SKM-1 treated with dmso at 0.1 percent for 144 hours (cell line): ENCODE data around the gene ARHGAP32.
"Not testable (repeated sequence)": the region's sequence is repeated elsewhere in the genome, so short reads cannot be mapped to it uniquely, and the experiment has no call there.

ENCODE experiments used
- DNase-seq: peaks from one replicate; lab custom pipeline; 2025; ENCODE audit not compliant: unreplicated experiment; lab: John Stamatoyannopoulos, UW

Gene ARHGAP32

GRCh38 chr11:128937480-128937879, 254.6 kb downstream of the ARHGAP32 start:
- DNase-seq = no peak

DNA sequence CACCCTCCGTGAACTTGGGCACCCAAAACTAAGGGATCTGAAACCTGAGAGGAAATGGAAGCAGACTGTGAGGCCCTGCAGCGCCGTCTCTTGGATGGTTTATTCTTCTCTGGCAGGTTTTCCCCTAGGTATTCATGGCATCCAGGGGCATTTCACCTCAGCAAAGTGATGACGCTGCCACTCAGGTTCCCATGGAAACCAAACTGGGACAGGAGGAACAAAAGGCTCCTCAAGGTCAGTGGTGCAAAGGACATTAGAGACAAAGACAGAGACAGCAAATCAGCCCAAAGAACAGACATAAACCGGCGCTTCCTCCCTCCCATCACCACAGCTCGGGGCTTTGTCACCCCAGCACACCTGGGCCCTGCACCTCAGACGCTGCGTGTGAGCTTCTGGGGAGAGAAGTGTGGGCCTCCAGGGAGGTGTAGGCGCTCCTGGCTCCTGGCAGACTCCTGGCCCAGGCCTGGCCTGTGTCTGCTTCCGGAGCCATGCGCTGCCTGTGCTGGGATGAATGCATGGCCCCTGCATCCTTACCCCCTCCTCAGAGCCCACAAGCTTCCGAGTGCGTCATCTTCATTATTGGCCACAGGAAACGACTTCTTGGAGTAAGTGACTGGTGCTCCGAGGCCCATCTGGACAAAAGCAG, 255.4 kb downstream of the ARHGAP32 start:
- DNase-seq = no peak

GRCh38 chr11:128934926-128935325, 257.2 kb downstream of the ARHGAP32 start:
- DNase-seq = no peak

DNA sequence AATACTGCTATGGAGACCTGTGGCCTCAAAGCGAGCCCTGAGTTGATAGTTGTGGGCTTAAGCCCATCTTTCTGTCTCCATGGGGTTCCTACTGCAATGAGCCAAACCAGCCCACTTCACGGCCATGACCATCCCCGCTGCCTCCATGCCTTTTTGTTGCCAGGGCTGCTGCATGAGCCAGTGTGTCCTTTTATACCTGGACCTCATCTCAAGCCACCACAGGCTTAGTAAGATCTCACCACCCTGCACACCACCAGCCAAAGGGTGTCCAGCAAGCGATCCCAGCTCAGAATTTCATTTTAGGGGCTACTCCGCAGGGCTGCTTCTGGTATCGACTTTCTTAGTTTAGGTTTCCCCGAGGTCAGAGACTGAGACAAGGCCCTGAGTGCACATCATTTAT, 257.8 kb downstream of the ARHGAP32 start:
- no peak for DNase-seq

DNA sequence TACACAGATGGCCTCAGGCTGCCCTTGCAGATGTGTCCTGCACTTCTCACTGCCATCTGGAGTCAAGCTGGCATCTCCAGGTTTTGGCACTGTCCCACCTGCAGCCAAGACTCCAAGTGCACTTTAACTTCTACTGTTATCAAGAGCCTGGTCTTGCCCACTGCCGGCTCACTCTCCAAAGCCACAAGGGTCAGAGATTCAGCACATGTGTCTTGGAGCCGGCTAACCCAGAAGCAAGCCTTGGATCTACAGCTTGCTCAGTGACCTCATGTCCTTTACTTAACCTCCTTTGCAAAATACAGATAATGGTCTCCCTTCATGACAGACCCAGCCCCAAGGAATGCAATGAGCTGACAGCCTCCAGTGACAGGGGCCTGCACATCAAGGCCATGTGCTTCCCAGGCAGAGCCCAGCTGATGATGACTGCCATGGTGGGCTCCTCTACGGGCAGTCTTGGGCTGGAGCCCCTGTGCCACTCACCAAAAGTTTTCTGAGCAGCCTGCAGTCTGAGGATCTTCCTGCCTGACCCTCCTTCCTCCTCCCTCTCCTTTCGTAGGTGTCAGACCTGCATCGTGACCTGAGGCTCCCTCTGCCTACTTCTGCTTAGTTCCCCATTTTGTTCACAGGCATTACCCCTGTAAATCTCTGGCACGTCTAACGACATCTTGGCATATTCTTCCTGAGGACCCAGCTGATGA, 258.5 kb downstream of the ARHGAP32 start:
- DNase-seq = no peak

DNA sequence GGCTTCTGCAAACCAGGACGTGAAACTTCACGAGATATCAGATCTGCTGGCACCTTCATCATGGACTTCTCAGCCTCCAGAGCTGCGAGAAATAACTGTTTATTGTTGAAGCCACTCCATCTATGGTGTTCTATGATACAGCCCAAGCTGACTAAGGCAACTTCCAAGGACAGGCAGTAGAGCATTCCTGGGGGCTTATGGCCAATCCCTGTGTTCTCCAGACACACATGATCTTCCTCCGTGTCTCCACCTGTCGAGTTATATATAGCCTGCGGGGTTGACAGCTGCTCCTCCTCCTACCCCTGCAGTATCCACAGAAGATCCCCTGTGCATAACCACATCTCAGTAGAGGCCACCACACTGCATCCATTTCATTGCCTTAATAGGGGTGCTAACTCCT, 260.5 kb downstream of the ARHGAP32 start:
- DNase-seq = no peak

DNA sequence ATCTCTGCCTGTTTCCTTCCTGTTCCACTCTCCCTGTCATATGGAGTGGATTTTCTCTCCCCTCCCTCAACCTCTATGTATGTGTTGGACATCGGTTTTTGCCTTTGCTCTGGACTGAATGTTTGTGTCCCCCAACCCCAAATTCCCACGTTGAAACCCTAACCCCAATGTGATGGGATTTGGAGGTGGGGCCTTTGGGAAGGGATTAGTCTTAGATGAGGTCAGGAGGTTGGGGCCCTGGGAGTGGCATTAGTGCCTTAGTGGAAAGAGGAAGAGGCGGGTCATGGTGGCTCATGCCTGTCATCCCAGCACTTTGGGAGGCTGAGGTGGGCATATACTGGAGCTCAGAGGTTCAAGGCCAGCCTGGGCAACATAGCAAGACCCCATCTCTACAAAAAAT, 261.1 kb downstream of the ARHGAP32 start:
- DNase-seq = no peak

DNA sequence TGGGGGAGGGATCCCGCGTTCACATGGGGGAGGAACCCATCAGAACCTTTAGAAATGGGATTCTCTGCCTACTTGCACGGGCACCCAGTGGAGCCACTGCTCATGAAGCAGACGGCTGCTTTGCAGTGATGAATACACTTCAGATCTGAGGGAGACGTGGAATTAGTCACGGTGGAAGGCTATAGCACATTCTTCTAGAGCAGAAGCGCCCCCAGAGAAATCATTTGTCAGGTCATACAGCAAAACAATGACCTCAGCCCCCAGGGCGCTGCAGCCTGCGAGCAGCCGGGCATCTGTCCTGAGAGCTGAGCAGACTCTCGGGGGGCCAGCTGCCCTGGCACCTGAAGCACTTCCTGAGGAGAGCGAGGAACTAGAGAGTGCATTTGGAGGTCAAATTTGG, 262.1 kb downstream of the ARHGAP32 start:
- DNase-seq = no peak

DNA sequence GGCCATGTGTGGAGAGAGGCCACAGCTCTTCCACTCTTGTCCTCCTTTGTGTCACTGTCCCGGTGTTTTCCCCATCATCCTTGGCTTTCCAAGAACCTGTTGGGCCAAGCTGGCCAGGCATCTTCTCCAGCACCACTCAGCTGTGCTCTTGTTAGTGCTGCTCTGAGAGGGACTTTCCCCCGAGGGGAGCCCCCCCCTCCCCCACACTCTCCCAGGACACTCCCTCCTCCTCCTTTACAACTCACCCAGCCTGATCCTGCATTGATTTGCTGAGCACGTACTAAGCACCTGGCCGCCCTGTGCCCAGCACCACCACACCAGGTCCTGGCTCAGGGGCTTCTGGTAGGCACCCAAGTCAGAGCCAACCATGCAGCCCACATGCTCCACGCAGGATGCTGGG, 262.7 kb downstream of the ARHGAP32 start:
- no peak for DNase-seq

GRCh38 chr11:128928400-128928799, 263.7 kb downstream of the ARHGAP32 start:
- no peak for DNase-seq

GRCh38 chr11:128927683-128928336, 264.3 kb downstream of the ARHGAP32 start:
- DNase-seq = no peak

GRCh38 chr11:128927108-128927461, 265.0 kb downstream of the ARHGAP32 start:
- no peak for DNase-seq

DNA sequence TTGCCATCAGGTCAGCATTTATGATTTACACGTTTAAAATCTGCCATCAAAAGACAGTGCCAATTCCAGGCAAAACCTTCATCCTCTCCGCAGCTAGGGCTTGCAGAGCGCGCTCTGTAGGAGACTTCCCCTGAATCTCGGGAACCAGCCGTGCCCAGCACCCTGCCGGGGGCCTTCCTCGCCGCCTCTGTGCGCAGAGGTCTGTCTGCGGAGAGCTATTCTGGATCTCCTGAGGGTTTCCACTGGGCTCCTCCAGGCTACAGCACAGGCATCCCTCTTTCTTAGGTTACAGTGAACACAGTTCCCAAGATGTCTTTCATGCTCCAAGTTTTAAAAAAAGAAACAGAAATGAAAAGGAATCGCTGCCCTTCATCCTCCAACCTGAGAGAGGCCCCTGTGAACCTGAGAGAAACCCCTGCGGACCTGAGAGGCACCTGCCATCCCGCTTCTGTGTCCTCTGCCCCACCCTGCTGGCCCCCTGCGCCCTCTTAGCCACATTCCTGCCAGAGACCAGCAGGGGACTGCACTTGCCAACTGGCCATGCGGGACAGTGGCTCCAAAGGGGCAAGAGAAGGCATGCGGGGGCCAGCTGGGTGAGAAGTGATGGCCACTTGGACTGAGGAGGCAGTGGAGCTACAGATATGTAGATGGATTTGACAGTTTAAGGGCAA, 265.6 kb downstream of the ARHGAP32 start:
- DNase-seq = no peak

DNA sequence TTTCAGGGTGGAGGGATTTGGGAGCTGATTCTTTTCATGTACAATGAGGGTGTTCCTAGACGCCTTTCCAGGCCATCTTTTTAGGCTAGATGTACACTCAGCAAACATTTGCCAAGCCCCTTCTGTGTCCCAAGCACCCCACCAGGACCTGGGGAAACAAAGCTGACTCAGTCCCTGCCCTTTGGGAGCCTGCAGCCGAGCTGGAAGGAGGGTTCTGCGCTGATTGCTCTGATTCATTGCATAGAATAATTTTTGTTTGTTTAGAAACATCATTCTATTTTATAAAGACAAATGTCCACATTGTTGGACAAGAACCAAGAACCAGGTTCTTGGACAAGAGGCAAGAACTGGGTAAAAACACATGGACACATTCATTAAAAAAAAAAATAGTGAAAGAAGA, 266.1 kb downstream of the ARHGAP32 start:
- no peak for DNase-seq

DNA sequence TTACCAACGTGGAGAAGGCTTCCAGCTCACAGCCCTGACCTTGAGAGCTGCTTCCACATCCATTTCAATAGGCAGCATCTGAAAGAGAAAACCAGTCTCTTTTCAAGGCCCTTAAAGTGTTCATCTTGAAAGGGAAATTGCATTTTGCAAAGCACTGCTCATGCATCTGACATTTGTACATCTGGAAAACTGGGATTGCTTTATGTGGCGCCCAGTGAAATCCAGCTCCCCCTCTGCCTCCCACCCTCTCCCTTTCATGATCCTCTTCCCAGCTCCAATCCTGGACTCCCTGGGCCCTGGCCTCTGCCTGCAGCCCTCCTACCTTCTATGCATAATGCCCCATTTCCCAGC, 266.9 kb downstream of the ARHGAP32 start:
- DNase-seq = no peak

- DNase-seq = no peak
Observed at GRCh38 chr11:128924510-128925249, 267.4 kb downstream of the ARHGAP32 start.

- no peak for DNase-seq
Observed at GRCh38 chr11:128924104-128924503, 268.0 kb downstream of the ARHGAP32 start.

- DNase-seq = no peak
Observed at GRCh38 chr11:128921793-128922192, 270.3 kb downstream of the ARHGAP32 start.

- DNase-seq = no peak
Observed at GRCh38 chr11:128920666-128921065, 271.5 kb downstream of the ARHGAP32 start.

DNA sequence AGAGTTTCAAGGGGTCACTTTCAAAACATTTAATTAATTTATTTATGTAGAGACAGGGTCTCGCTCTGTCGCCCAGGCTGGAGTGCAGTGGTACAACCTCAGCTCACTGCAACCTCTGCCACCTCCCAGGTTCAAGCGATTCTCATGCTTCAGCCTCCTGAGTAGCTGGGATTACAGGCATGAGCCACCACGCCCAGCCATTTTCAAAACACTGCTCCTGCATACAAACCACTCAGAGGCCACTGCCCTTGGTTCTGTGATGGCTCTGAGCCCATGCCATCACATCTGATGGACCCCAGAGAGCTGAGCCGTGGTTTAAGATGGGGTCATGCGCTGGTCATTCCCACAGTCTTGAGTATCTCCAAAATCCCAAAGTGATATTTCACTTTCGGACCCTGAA, 272.5 kb downstream of the ARHGAP32 start:
- not testable (repeated sequence) for DNase-seq

GRCh38 chr11:128919216-128919615, 272.9 kb downstream of the ARHGAP32 start:
- no peak for DNase-seq
